Right atrium auricular region (tissue), 2 donors: ENCODE data around the gene IFT43. TPM values are rescaled to one million over a fixed set of nuclear protein-coding genes. Genes with fewer than 3 reads are reported as not detected.

ENCODE experiments used
- DNase-seq: peaks from one replicate; pipeline ENCODE4 v3.0.0-alpha.2; 2019; ENCODE audit warnings: low spot score
- H3K27ac ChIP-seq, 2 donors: fragments of 200-600 bp; sonication (generic); 1 replicate in 1 of 2; 2 replicates in 1 of 2; pipeline ENCODE4 v1.5.1; 2016 to 2019
- H3K27me3 ChIP-seq, 2 donors: fragments of 200-600 bp; sonication (generic); one replicate each; pipeline versions ENCODE4 v1.5.1 to v1.6.0; 2017 to 2019
- H3K36me3 ChIP-seq: fragments of 200-600 bp; sonication (generic); one replicate; pipeline ENCODE4 v1.5.1; 2016
- H3K4me1 ChIP-seq, 2 donors: fragments of 200-600 bp; sonication (generic); one replicate each; pipeline versions ENCODE4 v1.5.1 to v1.6.0; 2017 to 2019
- H3K4me3 ChIP-seq, 2 donors: fragments of 200-600 bp; sonication (generic); 1 replicate in 1 of 2; 2 replicates in 1 of 2; pipeline ENCODE4 v1.5.1; 2017 to 2019; ENCODE audit warnings: mild to moderate bottlenecking in 1 of 2, moderate library complexity in 1 of 2
- H3K9me3 ChIP-seq, 2 donors: fragments of 200-600 bp; sonication (generic); one replicate each; pipeline ENCODE4 v1.5.1; 2019
- total RNA-seq, 2 donors: library from RNA; depleted of rRNA; stranded (reverse); fragments of >200 nt; gene quantifications; one replicate each; pipeline ENCODE4 v1.1.0, GENCODE V29; 2016
- TF ChIP-seq, protein P1 (sequence below), 2 donors: fragments of 200-600 bp; sonication (generic); IDR thresholded peaks; one replicate each; pipeline ENCODE4 v1.5.1; 2019; ENCODE audit warnings: antibody characterized with exemption in 2 of 2

The IFT43 gene
- total RNA-seq, 2 donors from 2014 or later = 32.6 to 59.0 TPM

DNA sequence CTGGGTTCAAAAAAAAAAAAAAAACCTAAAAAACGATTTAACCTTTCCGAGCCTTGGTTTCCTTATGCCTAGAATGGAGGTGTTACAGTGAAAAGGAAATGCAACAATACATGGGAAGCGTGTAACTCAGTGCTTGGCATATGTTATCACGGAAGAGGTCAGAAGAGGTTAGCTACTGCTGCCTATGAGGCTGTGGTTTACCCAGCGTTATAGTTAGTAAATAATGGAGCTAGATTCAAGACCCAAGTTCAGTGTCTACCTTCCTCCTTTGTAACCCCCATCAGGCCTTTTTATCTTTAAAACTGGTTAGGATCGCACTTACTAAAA, 839 bp downstream of the IFT43 start:
- no peak for DNase-seq
- peaks cover 19% of the 10 kb centered on the region for H3K36me3 ChIP-seq
- no peaks in the 10 kb centered on the region for H3K9me3 ChIP-seq
- peaks cover 0 to 49% of the 10 kb centered on the region in 2 donors for H3K4me1 ChIP-seq
- peak overlapping the region; percentile 97 to 99 for H3K27ac ChIP-seq
- peak overlapping the region; percentile 80 to 95 for H3K4me3 ChIP-seq
- no peaks in the 10 kb centered on the region for H3K27me3 ChIP-seq
- TF ChIP-seq, protein P1, sequence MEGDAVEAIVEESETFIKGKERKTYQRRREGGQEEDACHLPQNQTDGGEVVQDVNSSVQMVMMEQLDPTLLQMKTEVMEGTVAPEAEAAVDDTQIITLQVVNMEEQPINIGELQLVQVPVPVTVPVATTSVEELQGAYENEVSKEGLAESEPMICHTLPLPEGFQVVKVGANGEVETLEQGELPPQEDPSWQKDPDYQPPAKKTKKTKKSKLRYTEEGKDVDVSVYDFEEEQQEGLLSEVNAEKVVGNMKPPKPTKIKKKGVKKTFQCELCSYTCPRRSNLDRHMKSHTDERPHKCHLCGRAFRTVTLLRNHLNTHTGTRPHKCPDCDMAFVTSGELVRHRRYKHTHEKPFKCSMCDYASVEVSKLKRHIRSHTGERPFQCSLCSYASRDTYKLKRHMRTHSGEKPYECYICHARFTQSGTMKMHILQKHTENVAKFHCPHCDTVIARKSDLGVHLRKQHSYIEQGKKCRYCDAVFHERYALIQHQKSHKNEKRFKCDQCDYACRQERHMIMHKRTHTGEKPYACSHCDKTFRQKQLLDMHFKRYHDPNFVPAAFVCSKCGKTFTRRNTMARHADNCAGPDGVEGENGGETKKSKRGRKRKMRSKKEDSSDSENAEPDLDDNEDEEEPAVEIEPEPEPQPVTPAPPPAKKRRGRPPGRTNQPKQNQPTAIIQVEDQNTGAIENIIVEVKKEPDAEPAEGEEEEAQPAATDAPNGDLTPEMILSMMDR (IDR thresholded peaks at IDR 0.05) = no peak

DNA sequence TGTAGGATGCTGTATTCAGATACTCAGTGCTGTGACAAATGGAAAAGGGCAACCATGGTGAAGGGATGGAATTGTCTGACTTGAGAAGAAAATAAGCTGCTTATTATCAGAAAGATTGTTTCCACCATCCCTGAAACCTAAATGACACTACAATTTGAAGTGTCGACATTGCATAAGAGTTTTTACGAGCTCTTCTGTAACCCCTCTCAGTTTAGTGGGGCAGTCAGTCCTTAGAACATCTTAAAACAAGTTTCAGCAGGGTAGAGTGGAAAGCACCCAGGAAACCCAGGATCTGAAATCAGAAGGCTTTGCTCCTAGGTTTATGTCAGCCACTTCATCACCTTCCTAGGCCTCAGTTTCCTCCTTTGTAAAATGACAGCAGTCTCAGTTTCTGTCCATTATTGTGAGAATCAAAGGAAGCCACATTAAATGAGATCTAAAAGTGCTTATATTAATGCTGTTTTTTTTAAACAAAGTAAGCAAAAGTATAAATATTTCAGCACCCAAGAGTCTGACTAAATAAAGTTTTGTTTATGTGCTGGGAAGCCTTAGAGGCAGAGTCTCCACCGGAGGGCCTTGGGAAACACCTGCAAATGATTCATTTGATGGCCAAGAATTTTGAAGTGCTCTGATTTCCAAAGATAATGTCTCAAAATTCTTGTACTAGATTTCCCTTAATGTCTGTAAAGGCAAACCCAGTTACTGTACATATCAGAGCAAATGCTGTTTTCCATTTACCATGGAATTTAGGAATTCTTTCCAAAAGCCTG, 1.8 kb downstream of the IFT43 start:
- DNase-seq = no peak

DNA sequence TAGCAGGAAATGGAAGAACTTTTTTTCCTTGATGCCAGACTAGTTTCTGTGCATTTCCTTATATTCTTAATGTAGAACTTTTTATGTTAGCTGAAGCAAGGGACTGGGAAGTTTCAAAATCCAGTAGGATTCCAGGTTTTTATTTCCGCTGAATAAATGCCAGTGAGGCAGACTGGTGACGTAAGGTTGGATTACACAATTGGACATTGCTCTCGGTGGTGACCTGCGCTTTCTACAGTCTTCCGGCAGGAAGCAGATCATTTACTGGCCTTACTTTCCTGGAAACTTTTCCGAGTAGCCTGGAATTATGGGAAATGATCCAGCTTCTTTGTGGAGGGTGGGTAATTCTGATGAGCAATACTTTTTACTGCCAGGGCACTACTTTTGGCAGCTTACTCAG, 3.6 kb downstream of the IFT43 start:
- Histone ChIP-seq H3K36me3 (peaks cover 29% of the 10 kb centered on the region), H3K27ac (peak overlapping the region; percentile 64 to 94), H3K4me3 (no peak overlapping the region), H3K4me1 (peaks cover 0 to 69% of the 10 kb centered on the region in 2 donors), H3K27me3 (no peaks in the 10 kb centered on the region), H3K9me3 (no peaks in the 10 kb centered on the region)
- DNase-seq = peak; percentile 85
- TF ChIP-seq, protein P1 (IDR thresholded peaks at IDR 0.05) = no peak

More for the DNA sequence above, 1.8 kb downstream of the IFT43 start:
- Histone ChIP-seq H3K4me1 (peaks cover 0 to 56% of the 10 kb centered on the region in 2 donors), H3K36me3 (peaks cover 24% of the 10 kb centered on the region), H3K27ac (peak overlapping the region in 1 of 2 donors; percentile 99), H3K9me3 (no peaks in the 10 kb centered on the region), H3K4me3 (no peak overlapping the region), H3K27me3 (no peaks in the 10 kb centered on the region)
- TF ChIP-seq, protein P1 (IDR thresholded peaks at IDR 0.05) = no peak

DNA sequence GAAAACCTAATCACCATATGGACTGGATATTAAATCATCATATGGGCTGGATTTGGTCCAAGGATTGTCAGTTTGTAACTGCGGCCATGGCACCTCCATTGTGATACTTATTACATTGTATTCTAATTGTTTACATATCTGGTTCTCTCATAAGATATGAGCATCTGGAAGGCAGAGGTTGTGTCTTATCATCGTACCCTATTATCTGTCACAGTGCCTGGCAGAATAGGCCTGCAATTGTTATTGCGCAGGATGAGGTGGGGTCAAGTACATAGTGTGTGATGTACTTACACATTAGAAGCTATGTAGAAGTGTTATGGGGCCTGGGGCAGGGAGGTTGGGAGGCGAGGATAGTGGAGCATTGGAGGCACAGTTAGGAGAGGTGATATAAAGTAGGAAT, 4.7 kb downstream of the IFT43 start:
- Histone ChIP-seq H3K36me3 (peaks cover 34% of the 10 kb centered on the region), H3K4me3 (no peak overlapping the region), H3K27me3 (no peaks in the 10 kb centered on the region), H3K9me3 (no peaks in the 10 kb centered on the region), H3K27ac (peak overlapping the region; percentile 64 to 94), H3K4me1 (peaks cover 0 to 71% of the 10 kb centered on the region in 2 donors)
- no peak for DNase-seq
- TF ChIP-seq, protein P1 (IDR thresholded peaks at IDR 0.05) = no peak

DNA sequence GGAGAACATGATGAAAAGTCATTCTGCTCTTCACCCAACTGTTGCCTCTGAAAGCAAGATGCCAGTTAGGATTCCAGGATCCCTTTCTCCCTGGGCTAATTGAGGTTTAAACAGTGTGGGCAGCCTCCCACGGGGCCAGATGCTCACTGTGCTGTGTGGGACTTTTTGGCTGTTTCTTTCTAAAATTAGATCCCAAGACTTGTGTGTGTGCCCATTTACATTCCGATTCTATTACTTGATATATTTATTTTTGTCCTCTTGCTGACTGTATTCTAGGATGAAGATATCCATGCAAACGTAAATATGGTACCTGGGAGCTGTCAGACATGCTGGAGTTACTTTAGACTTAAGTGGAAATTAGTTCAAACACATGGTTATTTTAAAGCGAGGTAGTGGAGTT, 6.2 kb downstream of the IFT43 start:
- Histone ChIP-seq H3K4me3 (no peak overlapping the region), H3K27ac (peak overlapping the region; percentile 60 to 94), H3K36me3 (peaks cover 34% of the 10 kb centered on the region), H3K4me1 (peaks cover 0 to 71% of the 10 kb centered on the region in 2 donors), H3K9me3 (no peaks in the 10 kb centered on the region), H3K27me3 (no peaks in the 10 kb centered on the region)
- no peak for DNase-seq
- TF ChIP-seq, protein P1 (IDR thresholded peaks at IDR 0.05) = no peak
